GM19395 (cell line): ENCODE measurements around the gene UNKL.

ENCODE experiments used
- ATAC-seq: cut with Tn5 transposase; IDR thresholded peaks from one replicate; pipeline ENCODE4 v1.9.1; 2021; ENCODE audit warnings: mild to moderate bottlenecking, moderate library complexity; ENCODE audit not compliant: unreplicated experiment

Gene UNKL

DNA sequence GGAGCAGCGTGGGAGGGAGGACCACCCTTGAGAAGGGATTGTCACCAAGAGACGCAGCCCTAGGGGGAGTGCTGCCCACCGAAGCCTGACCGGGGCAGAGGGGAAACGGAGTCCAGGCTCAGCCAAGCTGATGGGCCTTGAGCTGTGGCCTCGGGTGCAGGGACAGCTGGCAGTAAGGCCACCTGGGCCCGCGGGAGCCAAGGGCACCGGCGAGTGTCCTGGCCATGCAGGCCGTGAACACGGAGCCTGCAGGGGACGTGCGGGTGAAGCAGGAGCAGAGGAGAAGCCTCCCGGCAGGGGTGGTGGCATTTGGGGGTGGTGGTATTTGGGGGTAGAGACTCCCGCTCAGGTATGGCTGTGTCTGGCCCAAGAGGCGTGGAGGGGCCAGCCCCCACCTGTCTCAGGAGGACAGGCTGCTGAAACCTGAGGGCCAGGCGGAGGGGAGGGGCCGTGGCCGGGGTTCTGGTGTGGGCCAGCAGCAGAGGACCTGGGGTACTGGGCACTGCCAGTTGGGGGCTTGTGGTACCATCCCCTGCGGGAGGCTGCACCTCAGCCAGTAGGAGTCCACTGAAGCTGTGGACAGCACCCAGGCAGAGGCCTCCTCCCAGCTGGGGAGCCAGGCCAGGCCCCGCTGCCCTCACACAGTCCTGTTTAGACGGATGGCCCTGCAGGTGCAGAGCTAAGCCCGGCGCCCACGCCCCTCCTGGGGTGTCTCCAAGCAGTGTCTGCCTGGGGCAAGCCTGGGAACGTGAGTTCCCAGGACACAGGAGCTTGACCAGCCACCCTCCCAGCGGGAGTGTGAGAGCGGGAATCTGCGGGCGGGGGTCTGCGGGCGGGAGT lies 58.2 kb downstream of the UNKL start:
- ATAC-seq, result no peak

DNA sequence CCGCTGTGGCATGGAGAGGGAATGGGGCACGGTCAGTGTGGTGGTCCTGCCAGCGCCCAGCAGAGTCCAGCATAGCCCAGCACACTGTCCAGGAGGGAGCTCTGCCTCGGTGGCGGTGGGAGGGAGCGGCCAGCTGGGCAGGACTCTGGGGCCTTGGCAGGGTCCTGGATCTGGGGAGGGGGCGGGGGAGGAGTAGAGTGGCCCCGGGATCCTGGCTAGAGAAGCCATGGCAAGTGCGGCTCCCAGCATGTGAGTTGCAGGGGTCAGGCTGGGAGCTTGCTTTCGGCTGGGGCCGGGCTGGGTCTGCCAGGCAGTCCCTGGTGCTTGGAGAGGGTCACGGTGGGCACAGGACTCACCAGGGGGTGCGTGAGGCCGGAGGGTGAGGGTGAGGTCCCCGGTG lies 58.9 kb downstream of the UNKL start:
- no peak for ATAC-seq

DNA sequence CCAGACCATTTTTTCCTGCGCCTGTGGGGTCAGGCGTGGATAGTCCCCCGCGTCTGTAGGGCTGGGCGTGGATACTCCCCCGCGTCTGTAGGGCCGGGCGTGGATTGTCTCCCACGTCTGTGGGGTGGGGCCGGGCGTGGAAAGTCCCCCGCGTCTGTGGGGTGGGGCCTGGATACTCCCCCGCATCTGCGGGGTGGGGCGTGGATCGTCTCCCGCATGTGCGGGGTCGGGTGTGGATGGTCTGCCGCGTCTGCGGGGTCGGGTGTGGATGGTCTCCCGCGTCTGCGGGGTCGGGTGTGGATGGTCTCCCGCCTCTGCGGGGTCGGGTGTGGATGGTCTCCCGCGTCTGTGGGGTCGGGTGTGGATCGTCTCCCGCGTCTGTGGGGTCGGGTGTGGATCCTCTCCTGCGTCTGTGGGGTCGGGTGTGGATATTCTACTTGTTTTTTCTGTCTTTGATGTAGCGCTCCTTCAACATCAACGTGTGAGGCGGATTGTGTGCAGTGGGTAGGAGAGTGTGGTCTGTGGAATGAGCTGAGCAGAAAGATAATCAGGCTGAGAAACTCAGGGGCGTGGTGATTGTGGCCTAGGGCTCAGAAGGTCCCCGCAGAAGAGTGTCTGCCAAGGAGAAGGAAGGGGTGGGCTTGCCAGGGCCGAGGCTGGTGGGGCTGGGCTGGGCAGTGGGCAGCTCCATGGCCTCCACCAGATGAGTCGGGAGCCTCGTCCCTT lies 59.5 kb downstream of the UNKL start:
- ATAC-seq, result no peak

DNA sequence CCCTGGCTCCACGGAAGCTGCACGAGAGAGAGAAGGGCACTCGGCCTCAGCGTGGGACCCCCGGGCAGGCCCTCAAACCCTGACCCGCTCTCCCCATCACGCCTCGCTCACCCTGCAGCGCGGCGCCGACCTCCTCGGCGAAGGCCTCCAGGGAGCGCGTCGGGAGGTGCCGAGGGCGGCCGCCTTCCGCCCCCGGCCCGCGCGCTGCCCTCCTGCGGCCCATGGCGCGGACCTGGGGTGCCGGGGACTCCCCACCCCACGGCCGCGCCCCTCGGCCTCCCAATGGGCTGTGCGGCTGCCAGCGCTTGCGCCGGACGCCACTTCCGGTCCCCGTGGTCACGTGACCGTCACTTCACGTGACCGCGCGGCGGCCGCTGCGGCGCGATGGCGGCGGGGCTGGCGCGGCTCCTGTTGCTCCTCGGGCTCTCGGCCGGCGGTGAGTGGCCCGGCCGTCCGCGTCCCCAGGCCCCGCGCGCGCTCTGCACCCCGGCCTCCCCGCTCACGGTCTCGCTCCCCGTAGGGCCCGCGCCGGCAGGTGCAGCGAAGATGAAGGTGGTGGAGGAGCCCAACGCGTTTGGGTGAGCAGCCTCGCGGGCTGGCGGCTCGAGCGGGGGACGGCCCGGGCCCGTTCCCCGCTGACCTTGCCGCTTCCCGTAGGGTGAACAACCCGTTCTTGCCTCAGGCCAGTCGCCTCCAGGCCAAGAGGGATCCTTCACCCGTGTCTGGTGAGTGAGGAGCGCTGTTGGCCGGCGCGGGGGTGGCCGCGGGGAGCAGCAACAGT lies 62.7 kb downstream of the UNKL start, which contains the start of the genes GNPTG and TSR3:
GNPTG (plus strand) TSS at position 350 of the 781 bp plus-strand sequence; CDS start at position 385, 35 bp downstream.
TSR3 (minus strand) TSS at position 297 of the 781 bp plus-strand sequence; CDS start at position 223, 74 bp downstream.
- ATAC-seq, result peak; percentile 58

GRCh38 chr16:1351215-1351581 lies 63.3 kb downstream of the UNKL start:
- ATAC-seq, result peak; percentile 11

DNA sequence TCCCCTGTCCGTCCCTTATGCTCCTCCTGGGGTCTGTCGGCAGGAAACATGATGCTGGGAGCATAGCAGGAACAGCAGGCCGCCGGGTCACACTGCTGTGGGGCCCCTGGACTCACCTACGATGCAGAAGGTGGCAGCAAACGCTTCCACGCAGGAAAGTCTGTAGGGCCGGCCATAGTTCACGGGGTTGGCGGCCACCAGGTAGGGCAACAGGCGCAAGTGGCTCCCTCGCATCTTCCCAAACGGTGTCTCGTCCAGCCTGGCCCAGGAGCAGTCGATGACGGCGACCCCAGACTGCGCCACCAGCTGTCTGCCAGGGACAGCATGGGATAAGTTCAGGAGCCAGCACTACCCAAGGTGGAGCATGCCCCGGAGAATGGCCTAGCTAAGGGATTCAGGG lies 63.8 kb downstream of the UNKL start:
- ATAC-seq, result no peak

GRCh38 chr16:1349951-1350350 lies 64.6 kb downstream of the UNKL start:
- no peak for ATAC-seq

- ATAC-seq, result no peak
Observed at GRCh38 chr16:1349351-1349750, 65.2 kb downstream of the UNKL start.

DNA sequence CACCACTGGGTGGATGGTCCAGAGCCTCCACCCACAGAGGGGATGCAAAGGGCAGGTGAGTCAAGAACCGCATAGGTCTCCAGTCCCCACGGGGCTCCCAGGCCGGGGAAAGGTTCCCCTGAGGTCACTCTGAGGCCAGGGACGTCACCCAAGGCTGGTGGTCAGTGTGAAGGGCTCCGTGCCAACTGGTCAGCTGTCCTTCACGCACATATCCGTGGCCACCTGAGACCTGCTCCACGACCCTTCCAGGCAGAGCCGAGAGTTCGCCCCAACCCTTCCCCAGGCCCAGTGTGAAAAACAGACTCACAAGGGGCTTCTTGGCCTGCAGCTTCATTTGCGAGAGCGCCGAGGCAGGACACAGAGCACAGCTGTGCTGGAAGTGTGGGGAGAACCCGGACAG lies 65.6 kb downstream of the UNKL start:
- ATAC-seq, result no peak

- ATAC-seq, result no peak
Observed at GRCh38 chr16:1348441-1348840, 66.1 kb downstream of the UNKL start.

GRCh38 chr16:1347962-1348361 lies 66.5 kb downstream of the UNKL start:
- no peak for ATAC-seq

GRCh38 chr16:1347286-1347855 lies 67.1 kb downstream of the UNKL start:
- ATAC-seq, result no peak

DNA sequence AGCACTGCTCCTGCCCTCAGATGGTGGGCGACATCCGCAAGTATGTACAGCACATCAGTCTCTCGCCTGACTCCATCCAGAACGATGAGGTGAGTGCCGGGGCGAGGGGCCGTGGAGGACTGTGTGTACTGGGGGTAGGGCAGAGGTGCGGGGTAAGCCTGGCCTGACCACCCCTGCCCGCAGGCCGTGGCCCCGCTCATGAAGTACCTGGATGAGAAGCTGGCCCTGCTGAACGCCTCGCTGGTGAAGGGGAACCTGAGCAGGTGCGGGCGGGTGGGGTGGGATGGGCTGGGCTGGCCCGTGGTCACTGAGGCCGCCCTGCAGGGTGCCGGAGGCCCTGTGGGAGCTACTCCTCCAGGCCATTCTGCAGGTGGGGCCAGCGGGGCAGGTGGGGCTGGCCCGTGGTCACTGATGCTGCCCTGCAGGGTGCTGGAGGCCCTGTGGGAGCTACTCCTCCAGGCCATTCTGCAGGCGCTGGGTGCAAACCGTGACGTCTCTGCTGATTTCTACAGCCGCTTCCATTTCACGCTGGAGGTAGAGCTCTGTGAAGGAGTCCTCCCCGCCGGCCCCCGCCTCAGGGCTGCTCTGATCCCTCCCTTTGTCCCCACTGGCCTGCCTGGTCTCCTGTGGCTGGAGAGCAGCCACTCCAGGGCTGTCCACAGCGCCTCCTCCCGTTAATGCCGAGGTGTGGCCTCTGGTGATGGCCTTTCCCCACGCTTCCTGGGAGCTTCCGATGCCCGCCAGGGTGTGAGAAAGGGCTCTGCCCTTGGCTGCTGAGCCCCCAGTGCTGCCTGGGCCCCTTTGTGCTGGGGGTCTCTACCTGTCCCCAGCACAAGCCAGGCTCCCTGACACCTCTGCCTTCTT lies 67.8 kb downstream of the UNKL start:
- ATAC-seq, result no peak

- no peak for ATAC-seq
Observed at GRCh38 chr16:1345651-1346421, 68.7 kb downstream of the UNKL start.

DNA sequence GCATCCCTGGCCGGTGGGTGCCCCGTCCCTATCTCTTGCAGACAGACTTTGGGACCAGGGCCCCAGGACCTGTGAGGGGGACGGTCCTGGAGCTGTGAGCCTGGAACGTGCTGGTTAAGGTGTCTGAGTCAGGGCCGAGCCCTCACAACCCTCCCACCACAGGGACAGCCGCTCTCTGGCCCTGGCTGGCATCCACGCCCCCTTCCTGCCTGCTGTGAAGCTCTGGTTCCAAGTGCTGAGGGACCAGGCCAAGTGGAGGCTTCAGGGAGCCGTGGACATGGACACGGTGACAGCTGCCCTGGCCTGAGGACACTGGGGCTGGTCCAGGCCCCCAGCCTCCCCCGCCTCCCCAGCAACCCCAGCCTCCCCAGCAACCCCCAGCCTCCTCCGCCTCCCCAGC lies 69.4 kb downstream of the UNKL start:
- no peak for ATAC-seq

DNA sequence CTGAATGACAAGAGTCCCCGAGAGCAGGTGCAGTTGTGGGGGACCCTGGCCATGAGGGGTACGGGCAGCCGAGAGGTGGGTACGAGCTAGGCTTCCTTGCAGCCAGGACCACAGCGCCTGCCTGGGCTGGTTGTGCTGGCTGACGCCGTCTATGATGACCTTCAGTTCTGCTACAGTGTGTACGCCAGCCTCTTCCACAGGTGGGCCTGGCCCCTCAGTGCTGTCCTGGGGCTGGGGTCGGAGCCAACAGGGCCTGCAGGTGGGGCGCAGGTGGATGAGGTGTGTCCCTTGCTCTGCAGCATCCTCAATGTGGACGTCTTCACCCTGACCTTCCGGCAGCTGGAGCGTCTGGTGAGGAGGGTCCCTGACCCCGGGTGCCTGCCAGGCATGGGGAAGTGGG lies 70.0 kb downstream of the UNKL start:
- ATAC-seq, result no peak

DNA sequence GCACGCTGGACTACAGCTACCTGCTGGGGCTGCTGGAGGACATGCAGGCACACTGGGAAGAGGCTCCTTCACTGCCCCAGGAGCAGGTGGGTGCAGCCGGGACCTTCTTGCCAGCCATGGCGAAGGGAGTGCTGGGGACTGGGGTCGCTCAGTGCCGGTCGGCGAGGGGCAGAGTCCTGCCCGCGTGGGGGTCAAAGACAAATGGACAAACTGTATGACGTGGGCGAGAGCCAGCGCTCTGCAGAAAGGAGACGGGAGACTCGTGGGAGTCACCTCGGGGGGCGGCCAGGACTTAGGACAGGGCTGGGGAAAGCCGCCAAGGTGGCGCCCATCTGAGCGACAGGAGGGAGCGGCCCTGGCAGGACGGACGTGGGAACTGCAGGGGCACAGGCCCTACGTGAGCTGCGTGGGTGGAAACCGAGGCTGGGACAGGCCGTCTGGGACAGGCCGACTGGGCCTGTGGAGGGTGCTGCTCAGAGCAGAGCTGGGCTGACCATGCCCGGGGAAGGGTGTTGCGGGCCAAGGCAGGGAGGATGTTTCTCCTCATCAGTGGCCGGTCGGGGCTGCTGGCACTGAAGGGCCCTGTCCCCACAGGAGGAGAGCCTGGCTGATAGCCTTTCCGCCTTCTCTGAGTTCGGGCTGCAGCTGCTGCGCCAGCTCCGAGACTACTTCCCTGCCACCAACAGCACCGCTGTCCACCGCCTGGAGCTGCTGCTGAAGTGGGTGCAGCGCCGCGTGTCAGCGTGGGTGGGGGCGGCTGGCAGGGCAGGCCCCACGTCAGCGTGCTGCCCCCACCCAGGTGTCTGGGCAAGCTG lies 70.9 kb downstream of the UNKL start:
- ATAC-seq, result no peak
